ENCODE measurements around the gene XKR7. TPM values are rescaled to one million over a fixed set of nuclear protein-coding genes. Genes with fewer than 3 reads are reported as not detected.

The XKR7 gene
- total and polyA plus RNA-seq, 10 of the 15 experiments (the other 5 are each of a cell fraction or from before 2014, with no cell fraction given) = not detected

GRCh38 chr20:32027643-32028042 lies 59.7 kb downstream of the XKR7 start:
- Histone ChIP-seq H3K4me1 (ENCODE audit: control insufficient read depth, insufficient read depth, low read length) (peaks cover 4% of the 10 kb centered on the region; the same call in 1 of the 2 replicates), H3K79me2 (ENCODE audit: control insufficient read depth, insufficient read depth, low read length) (no peaks in the 10 kb centered on the region), H3K27ac (ENCODE audit: control insufficient read depth, insufficient read depth) (no peak overlapping the region), H4K20me1 (ENCODE audit: control insufficient read depth, insufficient read depth) (no peaks in the 10 kb centered on the region), H3K27me3 (replicated peaks in 1 of 2; ENCODE audit: control insufficient read depth in 2 of 2, insufficient read depth in 2 of 2, low read length in 1 of 2) (peaks cover 0 to under 1% of the 10 kb centered on the region in 2 experiments; a peak in 1 of 4 replicates), H3K36me3 (ENCODE audit: control insufficient read depth in 2 of 2, insufficient read depth in 2 of 2, low read length in 1 of 2) (no peaks in the 10 kb centered on the region), H3K4me2 (ENCODE audit: control insufficient read depth, insufficient read depth) (no peak overlapping the region), H3K9me3 (replicated peaks; ENCODE audit: control insufficient read depth, insufficient read depth, low read length) (no peaks in the 10 kb centered on the region), H3K4me3 (no peak overlapping the region), H3K9ac (ENCODE audit: control insufficient read depth, insufficient read depth, low read length) (no peak overlapping the region), H2AFZ (ENCODE audit: control insufficient read depth, low read depth, low read length) (no peak overlapping the region)
- intact Hi-C loops (cut with micrococcal nuclease; ENCODE audit: unreplicated experiment) (no loop called here), in situ Hi-C loops (cut with MboI) (no loop called here)
- ChIA-PET CTCF (interaction anchor here (1.2 to 6.1 kb wide), 3 partner anchors 63 to 205 kb away, joined by 3 to 140 read pairs (median 129); no protein-coding TSS in a partner anchor), RAD21 (ENCODE audit: unreplicated experiment) (interaction anchor here (10.3 kb wide), 1 partner anchor 63 kb away, joined by 220 read pairs; no protein-coding TSS in a partner anchor), POLR2A (no interaction called here), SMC1A (ENCODE audit: uncharacterized antibody, unreplicated experiment) (interaction anchor here (1.1 kb wide), 1 partner anchor 44 kb away, joined by 3 read pairs; no protein-coding TSS in a partner anchor)
- no peak for FAIRE-seq
- TF ChIP-seq HSF1 (IDR thresholded peaks at IDR 0.05; ENCODE audit: low read depth, low read length) (no peak), ZBED1 (IDR thresholded peaks at IDR 0.05; ENCODE audit: borderline replicate concordance) (no peak), IKZF1 (conservative IDR thresholded peaks at IDR 0.05) (no peak), EED (IDR thresholded peaks at IDR 0.05; ENCODE audit: low read depth) (no peak), RAD21 (IDR thresholded peaks at IDR 0.05; ENCODE audit: insufficient read depth, low read depth, low read length) (no peak), CTCF (IDR thresholded peaks at IDR 0.05 in 2 of 3, conservative IDR thresholded peaks at IDR 0.05 in 1 of 3; ENCODE audit: control insufficient read depth in 2 of 3, extremely low read depth in 1 of 3, insufficient read depth in 1 of 3, low read depth in 3 of 3, low read length in 3 of 3) (no peak), SUZ12 (IDR thresholded peaks at IDR 0.05; ENCODE audit: unreplicated experiment) (no peak), ZNF274 (IDR thresholded peaks at IDR 0.05; ENCODE audit: insufficient read depth, insufficient read length) (no peak), NR2C1 (IDR thresholded peaks at IDR 0.05) (no peak), DPF2 (IDR thresholded peaks at IDR 0.05) (no peak)
- 50% methylated on average over 3 of the region's 3 CpGs for WGBS (ENCODE audit: insufficient coverage, insufficient replicate concordance, low lambda C conversion rate, missing lambda C conversion rate)
- no TSS peak for BruUV-seq (replicated peaks)
- no peak for DNase-seq (ENCODE audit: low read depth, low spot score)
- no peak for ATAC-seq

Measured in GM12878 (cell line).